ENCODE data around the gene EGFR.

- TF ChIP-seq CTCF (IDR thresholded peaks at IDR 0.05; ENCODE audit: insufficient read depth, low read length, poor library complexity, severe bottlenecking) (no peak), EZH2phosphoT487 (conservative IDR thresholded peaks at IDR 0.05; ENCODE audit: low read length) (no peak)
Observed at GRCh38 chr7:55072251-55072650, 53.4 kb downstream of the EGFR start.
